IPS-18c (cell line): ENCODE results near the gene COPS7A.

Source experiments
- H3K4me3 ChIP-seq: 2 replicates; pipeline ENCODE4 v1.7.0; 2013; ENCODE audit warnings: low read depth, mild to moderate bottlenecking, low read length, moderate library complexity; ENCODE audit not compliant: insufficient read depth
- H3K9me3 ChIP-seq: one replicate; pipeline ENCODE4 v1.6.1; 2013; ENCODE audit warnings: mild to moderate bottlenecking, low read length, moderate library complexity; ENCODE audit not compliant: control insufficient read depth, insufficient read depth

Gene COPS7A

GRCh38 chr12:6772726-6773589 lies 49.1 kb downstream of the COPS7A start:
- Histone ChIP-seq H3K9me3 (no peaks in the 10 kb centered on the region), H3K4me3 (peak overlapping the region; percentile 40)

GRCh38 chr12:6773590-6774351 lies 49.9 kb downstream of the COPS7A start:
- Histone ChIP-seq H3K9me3 (peaks cover 2% of the 10 kb centered on the region), H3K4me3 (peak overlapping the region; percentile 40)

DNA sequence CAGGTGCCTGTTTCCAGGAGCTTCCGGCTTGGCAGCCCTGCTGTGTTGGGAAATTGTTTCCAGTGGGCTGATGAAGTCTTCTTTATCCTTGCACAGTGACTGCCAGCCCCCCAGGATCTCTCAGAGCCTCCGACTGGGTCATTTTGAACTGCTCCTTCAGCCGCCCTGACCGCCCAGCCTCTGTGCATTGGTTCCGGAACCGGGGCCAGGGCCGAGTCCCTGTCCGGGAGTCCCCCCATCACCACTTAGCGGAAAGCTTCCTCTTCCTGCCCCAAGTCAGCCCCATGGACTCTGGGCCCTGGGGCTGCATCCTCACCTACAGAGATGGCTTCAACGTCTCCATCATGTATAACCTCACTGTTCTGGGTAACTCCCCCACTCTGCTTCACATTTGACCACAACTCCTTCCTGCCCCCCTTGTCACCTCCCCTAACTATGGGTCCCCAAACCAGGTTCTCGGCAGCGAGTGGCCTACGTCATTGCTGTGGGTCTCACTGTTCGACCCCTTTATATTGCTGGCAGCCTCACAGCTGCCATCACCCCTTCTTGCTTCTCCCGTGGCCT lies 50.7 kb downstream of the COPS7A start:
- no peak overlapping the region for H3K4me3 ChIP-seq

GRCh38 chr12:6775185-6776174 lies 51.6 kb downstream of the COPS7A start:
- Histone ChIP-seq H3K9me3 (peaks cover 2% of the 10 kb centered on the region), H3K4me3 (no peak overlapping the region)

More for the DNA sequence above, 50.7 kb downstream of the COPS7A start:
- H3K9me3 ChIP-seq: peaks cover 2% of the 10 kb centered on the region

GRCh38 chr12:6777386-6777785 lies 53.5 kb downstream of the COPS7A start:
- Histone ChIP-seq H3K4me3 (no peak overlapping the region), H3K9me3 (peaks cover 2% of the 10 kb centered on the region)

DNA sequence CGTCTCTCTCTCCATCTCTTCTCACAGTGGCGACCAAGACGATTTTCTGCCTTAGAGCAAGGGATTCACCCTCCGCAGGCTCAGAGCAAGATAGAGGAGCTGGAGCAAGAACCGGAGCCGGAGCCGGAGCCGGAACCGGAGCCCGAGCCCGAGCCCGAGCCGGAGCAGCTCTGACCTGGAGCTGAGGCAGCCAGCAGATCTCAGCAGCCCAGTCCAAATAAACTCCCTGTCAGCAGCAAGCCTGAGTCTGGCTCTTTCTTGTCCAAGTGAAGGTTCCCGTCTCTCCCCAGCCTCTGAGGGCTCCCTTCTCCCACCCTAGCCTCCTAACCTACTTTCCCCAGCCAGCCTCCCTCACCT lies 54.3 kb downstream of the COPS7A start:
- Histone ChIP-seq H3K4me3 (peak overlapping the region; percentile 50), H3K9me3 (peaks cover 2% of the 10 kb centered on the region)

GRCh38 chr12:6778574-6779550 lies 55.0 kb downstream of the COPS7A start:
- H3K9me3 ChIP-seq: peaks cover 4% of the 10 kb centered on the region
- peak overlapping the region; percentile 50 for H3K4me3 ChIP-seq

GRCh38 chr12:6779708-6780432 lies 56.0 kb downstream of the COPS7A start:
- peaks cover 4% of the 10 kb centered on the region for H3K9me3 ChIP-seq
- no peak overlapping the region for H3K4me3 ChIP-seq

DNA sequence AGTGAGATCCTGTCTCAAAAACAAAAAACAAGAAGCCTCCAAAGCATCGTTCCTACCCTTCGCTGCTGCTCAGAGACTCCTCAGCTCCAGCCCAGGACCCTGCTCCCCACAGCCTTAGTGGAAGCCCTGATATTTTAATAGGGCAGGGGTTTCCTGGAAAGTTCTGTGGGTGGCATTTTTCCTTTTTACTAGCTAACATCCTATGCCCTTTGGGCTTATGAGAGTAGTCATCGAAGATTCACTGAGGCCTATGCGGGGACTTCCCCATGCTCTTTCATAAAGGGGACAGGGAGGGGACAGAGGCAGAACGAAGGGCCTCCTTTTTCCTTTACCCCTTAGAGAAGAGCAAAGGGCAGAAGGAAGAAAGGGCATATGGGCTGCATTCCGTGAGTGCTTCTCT lies 56.7 kb downstream of the COPS7A start:
- Histone ChIP-seq H3K4me3 (no peak overlapping the region), H3K9me3 (peaks cover 4% of the 10 kb centered on the region)
